ENCODE data around the gene TRMT10B.
"Not testable (repeated sequence)": the region's sequence is repeated elsewhere in the genome, so short reads cannot be mapped to it uniquely, and the experiment has no call there.

Gene TRMT10B

DNA sequence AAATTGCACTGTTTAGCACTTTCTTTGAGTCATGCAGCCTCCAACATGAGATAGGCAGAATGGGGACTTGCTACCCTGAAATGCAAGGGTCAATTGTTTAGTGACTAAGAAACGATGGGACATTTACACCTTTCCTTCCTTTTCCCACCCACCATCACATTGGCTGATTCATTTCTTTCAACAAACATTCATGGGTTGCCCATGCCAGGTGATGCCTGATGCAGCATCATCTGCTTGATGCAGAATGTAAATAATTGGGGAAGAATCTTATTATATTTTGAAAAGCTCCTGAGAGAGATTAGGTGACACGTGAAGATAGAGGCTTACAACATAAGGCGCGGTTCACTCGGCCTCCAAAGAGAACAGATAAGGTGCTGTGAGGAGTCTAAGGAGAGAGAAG lies 4.5 kb upstream of the TRMT10B start:
- FAIRE-seq: no peak

DNA sequence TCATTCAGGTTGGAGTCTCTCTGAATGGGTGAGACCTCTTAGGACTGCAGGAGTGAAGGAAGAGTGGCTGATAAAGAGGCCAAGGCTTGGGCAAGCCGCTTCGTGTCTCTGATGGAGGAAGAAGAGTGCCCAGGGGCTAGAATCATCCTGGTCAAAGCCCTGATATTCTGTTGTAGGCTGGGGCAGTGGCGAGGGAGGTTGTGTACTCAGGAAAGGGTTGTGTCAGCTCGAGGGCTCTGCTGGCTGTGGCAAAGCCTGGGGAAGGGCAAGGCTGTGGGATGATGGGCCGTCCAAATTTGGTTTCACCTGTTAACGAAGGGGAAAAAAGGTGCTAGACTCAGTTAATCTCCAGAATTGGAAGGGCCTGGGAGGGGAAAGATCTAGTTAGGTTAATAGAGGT lies 2.4 kb upstream of the TRMT10B start:
- DNase-seq (ENCODE audit: insufficient read length, low spot score): no peak
- no peak for FAIRE-seq

More for the DNA sequence above, 4.5 kb upstream of the TRMT10B start:
- no peak for DNase-seq (ENCODE audit: insufficient read length, low spot score)

DNA sequence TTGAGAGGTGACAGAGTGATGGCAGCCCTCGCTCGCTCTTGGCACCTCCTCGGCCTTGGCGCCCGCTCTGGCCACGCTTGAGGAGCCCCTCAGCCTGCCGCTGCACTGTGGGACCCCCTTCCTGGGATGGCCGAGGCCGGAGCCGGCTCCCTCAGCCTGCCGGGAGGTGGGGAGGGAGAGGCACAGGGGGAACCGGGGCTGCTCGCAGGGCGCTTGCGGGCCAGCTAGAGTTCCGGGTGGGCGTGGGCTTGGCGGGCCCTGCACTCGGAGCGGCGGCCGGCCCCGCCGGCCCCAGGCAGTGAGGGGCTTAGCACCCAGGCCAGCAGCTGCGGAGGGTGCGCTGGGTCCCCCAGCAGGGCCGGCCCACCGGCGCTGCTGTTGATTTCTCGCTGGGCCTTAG lies 1.9 kb upstream of the TRMT10B start:
- FAIRE-seq: not testable (repeated sequence)

DNA sequence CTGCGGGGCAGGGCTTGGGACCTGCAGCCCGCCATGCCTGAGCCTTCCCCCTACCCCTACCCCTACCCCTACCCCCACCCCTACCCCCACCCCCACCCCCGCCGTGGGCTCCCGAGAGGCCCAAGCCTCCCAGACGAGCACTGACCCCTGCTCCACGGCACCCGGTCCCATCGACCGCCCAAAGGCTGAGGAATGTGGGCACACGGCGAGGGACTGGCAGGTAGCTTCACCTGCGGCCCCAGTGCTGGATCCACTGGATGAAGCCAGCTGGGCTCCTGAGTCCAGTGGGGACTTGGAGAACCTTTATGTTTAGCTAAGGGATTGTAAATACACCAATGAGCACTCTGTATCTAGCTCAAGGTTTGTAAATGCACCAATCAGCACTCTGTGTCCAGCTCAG lies 1.5 kb upstream of the TRMT10B start:
- not testable (repeated sequence) for FAIRE-seq; DNase-seq (ENCODE audit: insufficient read length, low spot score)

More for the DNA sequence above, 1.9 kb upstream of the TRMT10B start:
- not testable (repeated sequence) for DNase-seq (ENCODE audit: insufficient read length, low spot score)

DNA sequence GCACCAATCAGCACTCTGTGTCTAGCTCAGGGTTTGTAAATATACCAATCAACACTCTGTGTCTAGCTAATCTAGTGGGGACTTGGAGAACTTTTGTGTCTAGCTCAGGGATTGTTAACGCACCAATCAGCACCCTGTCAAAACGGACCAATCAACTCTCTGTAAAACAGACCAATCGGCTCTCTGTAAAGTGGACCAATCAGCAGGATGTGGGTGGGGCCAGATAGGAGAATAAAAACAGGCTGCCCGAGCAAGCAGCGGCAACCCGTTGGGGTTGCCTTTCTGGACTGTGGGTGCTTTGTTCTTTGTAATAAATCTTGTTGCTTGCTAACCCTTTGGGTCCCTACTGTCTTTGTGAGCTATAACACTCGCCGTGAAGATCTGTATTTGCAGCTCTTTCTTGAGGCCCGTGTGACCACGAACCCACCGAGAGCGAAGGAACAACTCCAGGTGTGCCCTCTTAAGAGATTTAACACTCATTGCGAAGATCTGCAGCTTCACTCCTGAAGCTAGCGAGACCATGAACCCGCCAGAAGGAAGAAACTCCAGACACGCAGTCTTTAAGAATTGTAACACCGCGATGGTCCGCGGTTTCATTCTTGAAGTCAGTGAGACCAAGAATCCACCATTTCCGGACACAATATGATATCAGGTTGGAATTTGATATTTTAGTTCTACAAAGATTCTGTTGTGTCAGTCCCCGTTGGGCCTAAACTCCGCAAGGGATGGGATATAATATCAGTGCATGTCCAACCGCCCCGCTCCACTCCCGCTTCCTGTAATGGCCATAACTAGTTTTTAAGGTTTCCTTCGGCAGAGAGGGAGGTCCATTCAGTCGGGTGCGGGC lies 740 bp upstream of the TRMT10B start:
- DNase-seq (ENCODE audit: insufficient read length, low spot score) (no peak), FAIRE-seq (no peak)

DNA sequence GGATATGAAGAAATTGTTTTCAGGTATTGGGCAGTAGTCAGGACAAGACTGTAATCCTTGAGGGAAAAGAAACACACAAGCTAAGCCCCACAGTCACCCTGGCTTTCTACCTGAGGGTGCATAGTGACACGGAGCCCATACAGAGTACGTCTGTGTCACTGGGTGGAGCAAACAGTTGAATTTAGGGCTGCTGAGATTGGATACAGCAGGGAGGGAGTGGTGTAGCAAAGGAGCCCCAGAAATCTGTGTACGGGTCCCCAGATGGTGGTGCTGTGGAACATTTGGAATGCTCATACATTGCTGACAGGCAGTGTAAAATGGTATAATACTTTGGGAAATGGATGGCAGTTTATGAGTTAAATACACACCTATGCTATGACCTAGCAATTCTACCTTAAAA lies 5.1 kb downstream of the TRMT10B start:
- no peak for FAIRE-seq
- no peak for DNase-seq (ENCODE audit: insufficient read length, low spot score)

DNA sequence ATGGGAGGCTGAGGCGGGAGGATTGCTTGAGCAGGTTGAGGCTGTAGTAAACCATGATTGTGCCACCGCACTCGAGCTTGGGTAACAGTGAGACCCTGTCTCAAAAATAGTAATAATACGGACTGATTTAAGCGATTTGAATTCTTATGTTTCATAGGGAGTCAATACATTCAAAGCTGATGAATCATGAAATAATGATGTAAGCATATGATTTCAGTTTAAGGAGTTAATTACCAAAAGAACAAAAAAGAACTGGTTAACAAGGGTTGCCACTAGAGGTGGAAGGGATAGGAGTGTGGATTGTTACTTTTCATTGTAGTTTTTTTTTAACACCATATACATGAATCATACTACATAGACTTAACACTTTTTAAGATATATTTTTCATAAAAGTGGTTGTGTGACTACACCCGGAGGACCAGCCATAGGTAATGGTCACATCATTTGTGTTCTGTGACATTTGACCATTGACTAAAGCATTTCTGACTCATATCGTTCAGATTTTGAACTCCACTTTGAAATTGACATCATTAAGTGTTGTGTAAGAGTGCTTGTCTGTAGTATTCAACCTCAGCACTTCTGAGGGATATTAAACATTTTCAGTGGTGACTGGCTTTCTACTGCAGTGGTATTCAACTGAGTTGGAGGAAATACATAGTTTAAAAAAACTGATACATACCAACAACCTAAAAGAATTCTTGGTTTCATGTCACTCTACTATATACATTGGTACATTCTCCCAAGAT lies 7.0 kb downstream of the TRMT10B start:
- FAIRE-seq (no peak), DNase-seq (ENCODE audit: insufficient read length, low spot score) (no peak)

DNA sequence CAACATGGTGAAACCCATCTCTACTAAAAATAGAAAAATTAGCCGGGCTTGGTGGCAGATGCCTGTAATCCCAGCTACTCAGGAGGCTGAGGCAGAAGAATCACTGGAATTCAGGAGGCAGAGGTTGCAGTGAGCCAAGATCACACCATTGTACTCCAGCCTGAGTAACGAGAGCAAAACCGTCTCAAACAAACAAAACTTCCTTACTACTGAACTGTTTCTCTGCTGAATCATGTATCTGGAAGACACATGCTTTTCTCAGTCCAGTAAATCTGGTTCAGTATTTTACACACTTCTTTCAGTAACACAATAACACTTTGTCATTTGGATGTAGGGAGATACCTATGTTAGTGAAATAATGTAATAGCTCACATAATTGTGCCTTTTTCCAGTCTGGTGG lies 7.9 kb downstream of the TRMT10B start:
- no peak for DNase-seq (ENCODE audit: insufficient read length, low spot score)
- FAIRE-seq: no peak

DNA sequence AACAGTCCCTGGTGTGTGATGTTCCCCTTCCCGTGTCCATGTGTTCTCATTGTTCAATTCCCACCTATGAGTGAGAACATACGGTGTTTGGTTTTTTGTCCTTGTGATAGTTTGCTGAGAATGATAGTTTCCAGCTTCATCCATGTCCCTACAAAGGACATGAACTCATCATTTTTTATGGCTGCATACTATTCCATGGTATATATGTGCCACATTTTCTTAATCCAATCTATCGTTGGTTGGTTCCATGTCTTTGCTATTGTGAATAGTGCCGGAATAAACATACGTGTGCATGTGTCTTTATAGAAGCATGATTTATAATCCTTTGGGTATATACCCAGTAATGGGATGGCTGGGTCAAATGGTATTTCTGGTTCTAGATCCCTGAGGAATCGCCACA lies 11.7 kb downstream of the TRMT10B start:
- not testable (repeated sequence) for FAIRE-seq; DNase-seq (ENCODE audit: insufficient read length, low spot score)

DNA sequence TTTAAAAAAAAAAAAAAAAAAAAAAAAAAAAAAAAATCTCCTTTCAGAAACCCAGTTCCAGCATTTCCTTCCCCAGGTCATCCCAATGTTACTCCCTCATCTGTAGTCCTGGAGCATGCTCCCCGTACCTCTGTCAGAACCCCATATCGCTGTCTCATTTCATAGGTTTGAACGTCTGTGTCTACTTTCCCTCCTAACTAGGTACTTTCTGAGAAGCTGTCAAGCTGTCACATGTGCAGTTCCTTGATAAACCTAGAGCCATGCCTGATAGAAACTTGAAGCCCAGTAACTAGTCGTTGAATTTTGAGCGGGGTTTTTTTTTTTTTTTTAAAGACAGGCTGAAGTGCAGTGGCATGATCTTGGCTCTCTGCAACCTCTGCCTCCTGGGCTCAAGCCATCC lies 15.7 kb downstream of the TRMT10B start:
- FAIRE-seq (no peak), DNase-seq (ENCODE audit: insufficient read length, low spot score) (no peak)

DNA sequence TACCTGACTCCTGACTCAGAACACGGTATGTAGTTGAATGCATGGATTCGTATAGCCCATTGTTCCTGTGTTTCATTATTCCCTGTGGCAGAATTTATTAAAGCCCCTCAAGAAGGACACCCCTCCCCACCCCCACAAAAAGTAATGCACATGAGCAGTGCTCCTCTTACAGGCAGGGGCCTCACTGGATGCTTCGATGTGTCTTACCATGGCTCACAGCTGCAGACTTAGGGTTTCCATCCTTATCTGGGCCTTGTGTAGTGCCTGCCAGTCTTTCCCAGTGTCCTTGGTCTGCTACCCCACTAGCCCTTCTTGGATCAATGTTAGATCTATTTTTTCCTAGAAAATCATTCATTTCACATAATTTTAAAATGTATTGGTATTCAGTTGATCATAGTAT lies 16.4 kb downstream of the TRMT10B start:
- DNase-seq (ENCODE audit: insufficient read length, low spot score): no peak
- FAIRE-seq: no peak

DNA sequence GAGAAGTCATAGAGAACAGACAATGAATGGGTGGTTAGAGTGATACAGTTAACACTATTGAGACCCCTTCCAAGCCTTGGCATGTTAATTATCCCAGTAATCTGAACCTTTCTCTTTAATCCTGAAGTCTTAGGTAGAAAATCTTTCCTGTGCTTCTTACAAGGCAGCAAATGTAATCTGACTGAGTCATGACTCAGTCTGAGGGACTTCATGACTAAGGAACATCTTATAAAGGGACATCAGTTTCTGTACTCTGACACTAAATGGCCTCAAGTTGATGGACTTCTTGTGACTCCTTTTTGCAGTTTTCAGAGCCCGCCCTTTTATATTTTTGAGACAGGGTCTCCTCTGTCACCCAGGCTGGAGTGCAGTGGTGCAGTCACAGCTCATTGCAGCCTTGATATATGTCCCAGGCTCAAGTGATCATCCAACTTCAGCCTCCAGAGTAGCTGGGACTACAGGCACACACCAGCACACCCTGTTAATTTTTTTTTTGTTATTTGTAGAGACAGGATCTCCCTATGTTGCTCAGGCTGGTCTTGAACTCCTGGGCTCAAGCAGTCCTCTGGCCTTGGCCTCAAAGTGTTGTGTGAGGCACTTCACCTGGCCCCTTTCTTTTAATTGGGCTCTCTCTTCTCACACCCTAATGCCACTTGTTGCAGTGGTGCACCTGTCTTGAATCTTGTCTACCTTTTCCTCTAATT lies 21.8 kb downstream of the TRMT10B start:
- no peak for FAIRE-seq
- DNase-seq (ENCODE audit: insufficient read length, low spot score): no peak

DNA sequence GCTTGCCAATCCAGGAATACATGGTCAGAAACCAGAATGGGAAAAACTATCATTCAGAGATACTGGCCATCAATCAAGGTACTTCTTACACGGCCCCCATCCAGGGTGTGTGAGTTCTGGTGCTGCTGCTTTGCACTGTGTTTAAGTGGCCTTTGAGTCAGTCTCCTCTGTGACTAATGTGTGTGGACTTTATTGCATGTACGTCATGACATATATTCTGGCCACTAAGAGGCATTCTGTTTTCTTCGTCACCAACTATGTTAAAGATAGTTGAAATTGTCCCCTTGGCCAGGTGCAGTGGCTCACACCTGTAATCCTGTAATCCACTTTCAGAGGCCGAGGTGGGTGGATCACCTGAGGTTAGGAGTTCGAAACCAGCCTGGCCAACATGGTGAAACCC lies 22.7 kb downstream of the TRMT10B start:
- DNase-seq (ENCODE audit: insufficient read length, low spot score) (no peak), FAIRE-seq (no peak)

DNA sequence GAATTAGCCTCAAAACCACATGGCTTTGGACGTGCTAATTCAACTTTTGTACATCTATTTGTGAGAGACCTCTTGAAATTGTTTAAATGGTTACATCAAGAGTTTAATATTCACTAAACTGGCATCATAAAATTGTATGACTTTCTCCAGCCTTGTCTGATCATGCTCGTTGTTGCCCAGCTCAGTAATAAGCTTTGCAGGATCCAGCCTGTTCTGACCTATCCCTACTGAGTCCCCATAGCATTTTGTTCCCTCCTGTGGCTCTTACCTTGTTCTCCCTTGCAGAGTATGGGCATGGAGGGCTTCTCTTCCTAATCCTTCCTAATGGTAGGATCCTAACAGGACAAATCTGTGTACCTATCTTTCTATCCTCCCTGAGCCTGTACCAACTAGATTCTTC lies 24.9 kb downstream of the TRMT10B start:
- no peak for DNase-seq (ENCODE audit: insufficient read length, low spot score)

DNA sequence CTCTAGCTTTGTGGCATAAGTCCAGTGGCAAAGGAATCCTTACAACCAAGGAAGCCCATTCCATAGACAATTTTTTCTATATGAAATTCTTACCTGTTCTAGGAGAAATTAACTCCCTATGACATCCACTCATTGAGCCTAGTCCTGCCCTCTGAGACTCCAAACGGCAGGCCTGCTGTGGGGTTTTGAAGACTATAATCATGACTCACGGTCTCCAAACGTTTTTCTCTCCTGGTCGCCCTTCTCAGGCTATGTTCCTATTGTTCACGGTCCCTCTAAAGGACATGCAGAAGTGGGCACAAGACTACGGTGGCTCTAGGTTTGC lies 30.6 kb downstream of the TRMT10B start:
- FAIRE-seq: no peak
- DNase-seq (ENCODE audit: insufficient read length, low spot score): no peak

More for the DNA sequence above, 24.9 kb downstream of the TRMT10B start:
- no peak for FAIRE-seq

DNA sequence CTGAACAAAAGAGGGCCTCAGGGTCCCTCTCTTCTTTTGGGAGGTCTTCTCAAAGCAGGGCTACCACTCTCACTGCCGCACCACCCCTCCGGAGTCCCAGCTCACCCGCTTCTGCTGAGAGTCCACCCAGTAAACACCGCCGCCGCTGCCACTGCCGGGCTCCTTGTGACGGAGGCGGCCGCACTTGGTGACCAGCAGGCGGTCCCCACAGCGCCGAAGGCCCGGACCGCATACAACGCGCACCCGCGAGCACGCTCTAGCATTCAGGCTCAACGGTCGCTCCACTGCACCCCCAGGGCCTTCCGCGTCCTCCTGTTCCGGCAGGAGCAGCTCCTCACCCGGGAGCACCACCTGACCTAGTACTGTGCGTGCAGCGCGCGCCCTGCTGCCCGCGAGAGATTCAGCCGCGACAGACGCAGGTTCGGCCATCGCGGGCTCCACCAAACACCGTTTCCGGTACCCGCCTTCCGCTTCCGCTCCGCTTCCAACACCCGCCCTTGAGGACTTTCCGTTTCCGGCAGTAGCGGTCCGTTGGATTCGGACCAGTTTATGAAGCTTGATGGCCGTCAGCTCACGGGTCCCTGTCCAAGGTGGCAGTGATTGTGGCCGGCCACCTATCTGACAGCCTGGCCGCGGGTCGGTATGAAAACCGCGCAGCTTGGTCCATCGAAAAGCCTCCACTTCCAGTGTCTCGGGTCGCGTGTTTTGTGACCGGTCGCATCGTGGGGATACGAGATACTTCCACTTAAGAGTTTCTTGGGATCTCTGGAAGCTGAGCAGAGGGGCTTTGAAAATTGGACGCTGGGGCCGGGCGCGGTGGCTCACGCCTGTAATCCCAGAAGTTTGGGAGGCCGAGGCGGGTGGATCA lies 31.2 kb downstream of the TRMT10B start, which contains the start of gene EXOSC3:
Gene EXOSC3, minus strand, starts transcription at position 449 of the 868 bp plus-strand sequence. Its CDS starts 20 bp downstream, at position 429.
- DNase-seq (ENCODE audit: insufficient read length, low spot score) (peak; percentile 83), FAIRE-seq (peak; percentile 76)

DNA sequence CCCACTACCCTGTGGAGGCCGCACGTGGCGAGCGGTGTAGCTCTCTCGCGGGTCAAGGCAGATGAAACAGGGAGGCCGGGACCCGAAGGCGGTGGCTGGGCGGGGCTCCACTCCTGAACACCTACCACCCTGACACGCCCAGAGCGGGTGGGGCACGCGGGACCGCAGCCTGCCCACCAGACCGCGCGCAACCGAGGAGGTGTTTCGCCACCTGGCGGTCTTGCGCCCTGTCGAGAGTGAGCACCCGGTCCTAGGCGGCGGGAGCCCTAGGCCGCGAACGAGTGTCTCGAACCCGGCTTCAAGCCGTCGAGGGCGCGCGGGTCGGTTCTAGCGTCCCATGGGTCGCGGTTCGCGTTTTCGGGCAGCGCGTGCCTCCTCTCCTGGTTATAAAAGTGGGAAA lies 33.5 kb downstream of the TRMT10B start:
- DNase-seq (ENCODE audit: insufficient read length, low spot score): no peak
- FAIRE-seq: no peak

DNA sequence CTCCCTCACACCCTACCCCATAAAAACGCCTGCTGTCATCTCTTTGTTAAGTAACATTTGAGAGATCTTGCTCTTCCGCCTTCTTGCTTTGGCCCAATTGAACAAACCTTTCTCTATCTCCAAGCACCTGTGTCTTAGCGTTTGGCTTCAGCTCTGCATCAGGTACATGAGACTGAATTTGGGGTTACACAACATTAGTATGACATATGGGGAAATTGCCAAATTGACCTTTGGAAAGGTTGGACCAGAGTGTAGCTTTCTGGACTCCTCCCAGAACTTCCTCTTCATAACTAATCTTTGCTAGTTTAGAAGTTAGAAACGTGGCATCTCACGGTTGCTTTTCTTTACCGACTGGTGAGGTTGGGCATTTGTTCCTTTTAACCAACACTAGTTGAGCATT lies 34.7 kb downstream of the TRMT10B start:
- DNase-seq (ENCODE audit: insufficient read length, low spot score): no peak
- no peak for FAIRE-seq

DNA sequence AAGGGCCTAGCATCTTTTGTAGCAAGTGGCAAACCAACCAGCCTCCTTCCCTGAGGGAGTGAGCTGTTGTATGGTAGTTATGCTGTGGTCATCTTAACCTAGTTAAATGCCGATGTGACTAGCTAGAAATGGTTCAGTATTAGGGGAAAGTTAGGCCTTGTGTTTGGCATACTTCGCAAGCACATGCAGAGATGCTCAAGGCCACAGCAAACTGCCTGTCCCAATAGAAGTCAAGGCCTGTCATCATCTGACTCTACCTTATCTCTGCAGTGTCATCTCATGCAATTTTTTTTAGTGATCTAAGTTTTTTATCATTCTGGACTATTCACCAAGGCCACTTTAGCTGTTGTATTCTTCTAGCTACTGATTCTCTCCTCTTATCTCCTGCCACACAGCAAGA lies 36.5 kb downstream of the TRMT10B start:
- DNase-seq (ENCODE audit: insufficient read length, low spot score): no peak
- no peak for FAIRE-seq

DNA sequence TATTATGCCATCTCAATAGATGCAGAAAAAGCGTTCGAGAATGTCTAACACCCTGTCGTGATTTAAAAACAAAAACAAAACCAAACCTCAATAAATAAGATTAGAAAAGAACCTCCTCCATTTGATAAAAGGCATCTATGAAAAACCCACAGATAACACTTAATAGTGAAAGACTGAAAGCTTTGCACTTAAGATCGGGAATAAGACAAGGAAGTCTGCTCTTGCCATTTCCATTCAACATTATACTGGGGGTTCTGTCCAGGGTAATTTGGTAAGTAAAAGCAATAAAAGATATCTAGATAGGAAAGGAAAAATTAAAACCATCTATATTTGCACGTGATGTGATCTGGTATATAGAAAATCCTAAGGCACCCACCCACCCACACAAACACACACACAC lies 38.5 kb downstream of the TRMT10B start:
- DNase-seq (ENCODE audit: insufficient read length, low spot score) (no peak), FAIRE-seq (no peak)

All from HTR-8/SVneo (cell line).